HEK293 (cell line): ENCODE data around the gene TRUB1.

Experiments used
- CTCF ChIA-PET: fragments of 350-600 bp; formaldehyde crosslinking; extraction: SDS; loops from one replicate; lab custom pipeline; 2021; ENCODE audit warnings: antibody characterized with exemption; lab: Yijun Ruan, JAX
- POLR2A ChIA-PET: fragments of 300-600 bp; formaldehyde crosslinking; extraction: SDS; loops from one replicate; lab custom pipeline; 2020; ENCODE audit warnings: antibody characterized with exemption, inconsistent platforms; lab: Yijun Ruan, JAX
- H3K27ac ChIP-seq: fragments of 200-500 bp; sonication (Bioruptor generic); 2 replicates; pipeline ENCODE4 v1.5.1; 2014; ENCODE audit warnings: low read depth, low read length, control low read depth, inconsistent platforms; ENCODE audit errors: extremely low read depth
- H3K36me3 ChIP-seq, 2 experiments: fragments of 200-500 bp in 1 of 2; sonication (Bioruptor generic) in 1 of 2; 1 replicate in 1 of 2; 2 replicates in 1 of 2; pipeline ENCODE4 v1.5.1; 2014 to 2017; ENCODE audit warnings: inconsistent platforms in 2 of 2, low read length in 2 of 2; ENCODE audit not compliant: control insufficient read depth in 2 of 2, insufficient read depth in 1 of 2
- H3K4me1 ChIP-seq: fragments of 200-500 bp; sonication (Bioruptor generic); 2 replicates; pipeline ENCODE4 v1.5.1; 2014; ENCODE audit warnings: mild to moderate bottlenecking, low read length, inconsistent platforms; ENCODE audit not compliant: control insufficient read depth, insufficient read depth
- H3K4me3 ChIP-seq: 2 replicates; pipeline ENCODE4 v1.5.1; 2011; ENCODE audit warnings: low read depth, mild to moderate bottlenecking, control low read depth, low read length, moderate library complexity
- H3K9me3 ChIP-seq: fragments of 200-500 bp; sonication (Bioruptor generic); 2 replicates; pipeline ENCODE4 v1.5.1; 2014; ENCODE audit warnings: low read depth, low read length, inconsistent platforms; ENCODE audit not compliant: control insufficient read depth, insufficient read depth
- EGR2 ChIP-seq: fragments of 450-650 bp; formaldehyde crosslinking; IDR thresholded peaks from 2 replicates; pipeline ENCODE4 v1.5.1; 2016; ENCODE audit warnings: low read depth, missing biosample characterization, missing genetic modification characterization
- GLI4 ChIP-seq: fragments of 450-650 bp; formaldehyde crosslinking; IDR thresholded peaks from 2 replicates; pipeline ENCODE4 v1.5.1; 2016; ENCODE audit warnings: missing biosample characterization, missing genetic modification characterization
- ZBTB21 ChIP-seq: fragments of 450-650 bp; formaldehyde crosslinking; IDR thresholded peaks from 2 replicates; pipeline ENCODE4 v1.5.1; 2017; ENCODE audit warnings: missing biosample characterization, missing genetic modification characterization
- ZBTB48 ChIP-seq: fragments of 450-650 bp; formaldehyde crosslinking; IDR thresholded peaks from 2 replicates; pipeline ENCODE4 v1.5.1; 2016; ENCODE audit warnings: missing biosample characterization, missing genetic modification characterization
- ZNF121 ChIP-seq: fragments of 450-650 bp; formaldehyde crosslinking; IDR thresholded peaks from 2 replicates; pipeline ENCODE4 v1.5.1; 2016; ENCODE audit warnings: missing biosample characterization, missing genetic modification characterization
- ZNF16 ChIP-seq: fragments of 450-650 bp; formaldehyde crosslinking; IDR thresholded peaks from 2 replicates; pipeline ENCODE4 v1.5.1; 2016; ENCODE audit warnings: low read depth, missing biosample characterization, missing genetic modification characterization
- ZNF175 ChIP-seq: fragments of 450-650 bp; formaldehyde crosslinking; IDR thresholded peaks from 2 replicates; pipeline ENCODE4 v1.5.1; 2016; ENCODE audit warnings: missing biosample characterization, missing genetic modification characterization
- ZNF184 ChIP-seq: fragments of 450-650 bp; IDR thresholded peaks from 2 replicates; pipeline ENCODE4 v1.5.1; 2018; ENCODE audit warnings: missing biosample characterization, mild to moderate bottlenecking, missing genetic modification characterization
- ZNF221 ChIP-seq: fragments of 450-650 bp; formaldehyde crosslinking; IDR thresholded peaks from 2 replicates; pipeline ENCODE4 v1.5.1; 2017; ENCODE audit warnings: missing biosample characterization, missing genetic modification characterization, borderline replicate concordance
- ZNF23 ChIP-seq: fragments of 450-650 bp; formaldehyde crosslinking; IDR thresholded peaks from 2 replicates; pipeline ENCODE4 v1.5.1; 2016; ENCODE audit warnings: missing biosample characterization, missing genetic modification characterization, borderline replicate concordance
- ZNF302 ChIP-seq: fragments of 450-650 bp; formaldehyde crosslinking; IDR thresholded peaks from 2 replicates; pipeline ENCODE4 v1.5.1; 2016; ENCODE audit warnings: missing biosample characterization, missing genetic modification characterization, low read depth
- ZNF416 ChIP-seq: fragments of 450-650 bp; formaldehyde crosslinking; IDR thresholded peaks from 2 replicates; pipeline ENCODE4 v1.5.1; 2016; ENCODE audit warnings: missing biosample characterization, missing genetic modification characterization
- ZNF48 ChIP-seq: fragments of 450-650 bp; formaldehyde crosslinking; IDR thresholded peaks from 2 replicates; pipeline ENCODE4 v1.5.1; 2016; ENCODE audit warnings: missing biosample characterization, missing genetic modification characterization
- ZNF530 ChIP-seq: fragments of 450-650 bp; formaldehyde crosslinking; IDR thresholded peaks from 2 replicates; pipeline ENCODE4 v1.5.1; 2016; ENCODE audit warnings: low read depth, missing biosample characterization, missing genetic modification characterization
- ZNF549 ChIP-seq: fragments of 450-650 bp; IDR thresholded peaks from 2 replicates; pipeline ENCODE4 v1.5.1; 2018; ENCODE audit warnings: missing biosample characterization, missing genetic modification characterization, mild to moderate bottlenecking, inconsistent platforms, moderate library complexity
- ZNF560 ChIP-seq: fragments of 450-650 bp; formaldehyde crosslinking; IDR thresholded peaks from 2 replicates; pipeline ENCODE4 v1.5.1; 2017; ENCODE audit warnings: missing biosample characterization, missing genetic modification characterization, borderline replicate concordance
- ZNF596 ChIP-seq: fragments of 450-650 bp; IDR thresholded peaks from 2 replicates; pipeline ENCODE4 v1.5.0; 2018; ENCODE audit warnings: missing biosample characterization, mild to moderate bottlenecking, missing genetic modification characterization, moderate library complexity
- ZNF701 ChIP-seq: fragments of 450-650 bp; formaldehyde crosslinking; IDR thresholded peaks from 2 replicates; pipeline ENCODE4 v1.5.1; 2016; ENCODE audit warnings: missing biosample characterization, missing genetic modification characterization
- ZNF768 ChIP-seq: fragments of 450-650 bp; formaldehyde crosslinking; IDR thresholded peaks from 2 replicates; pipeline ENCODE4 v1.5.1; 2018; ENCODE audit warnings: missing biosample characterization, mild to moderate bottlenecking, missing genetic modification characterization
- ZNF785 ChIP-seq: fragments of 450-650 bp; formaldehyde crosslinking; IDR thresholded peaks from 2 replicates; pipeline ENCODE4 v1.5.1; 2016; ENCODE audit warnings: missing biosample characterization, missing genetic modification characterization
- ZSCAN16 ChIP-seq: fragments of 450-650 bp; formaldehyde crosslinking; IDR thresholded peaks from 2 replicates; pipeline ENCODE4 v1.5.1; 2016; ENCODE audit warnings: missing biosample characterization, missing genetic modification characterization
- TF ChIP-seq, protein P1 (sequence below): fragments of 450-650 bp; formaldehyde crosslinking; IDR thresholded peaks from 2 replicates; pipeline ENCODE4 v1.5.1; 2016; ENCODE audit warnings: missing biosample characterization, missing genetic modification characterization
- TF ChIP-seq, protein P2 (sequence below): fragments of 450-650 bp; formaldehyde crosslinking; IDR thresholded peaks from 2 replicates; pipeline ENCODE4 v1.5.1; 2016; ENCODE audit warnings: missing biosample characterization, missing genetic modification characterization
- TF ChIP-seq, protein P3 (sequence below): fragments of 450-650 bp; formaldehyde crosslinking; IDR thresholded peaks from 2 replicates; pipeline ENCODE4 v1.5.1; 2016; ENCODE audit warnings: missing biosample characterization, missing genetic modification characterization
- TF ChIP-seq, protein P4 (sequence below): fragments of 450-650 bp; formaldehyde crosslinking; IDR thresholded peaks from 2 replicates; pipeline ENCODE4 v1.5.1; 2017; ENCODE audit warnings: missing biosample characterization, missing genetic modification characterization
- TF ChIP-seq, protein P5 (sequence below): fragments of 450-650 bp; formaldehyde crosslinking; IDR thresholded peaks from 2 replicates; pipeline ENCODE4 v1.5.1; 2016; ENCODE audit warnings: missing biosample characterization, missing genetic modification characterization

The TRUB1 gene

DNA sequence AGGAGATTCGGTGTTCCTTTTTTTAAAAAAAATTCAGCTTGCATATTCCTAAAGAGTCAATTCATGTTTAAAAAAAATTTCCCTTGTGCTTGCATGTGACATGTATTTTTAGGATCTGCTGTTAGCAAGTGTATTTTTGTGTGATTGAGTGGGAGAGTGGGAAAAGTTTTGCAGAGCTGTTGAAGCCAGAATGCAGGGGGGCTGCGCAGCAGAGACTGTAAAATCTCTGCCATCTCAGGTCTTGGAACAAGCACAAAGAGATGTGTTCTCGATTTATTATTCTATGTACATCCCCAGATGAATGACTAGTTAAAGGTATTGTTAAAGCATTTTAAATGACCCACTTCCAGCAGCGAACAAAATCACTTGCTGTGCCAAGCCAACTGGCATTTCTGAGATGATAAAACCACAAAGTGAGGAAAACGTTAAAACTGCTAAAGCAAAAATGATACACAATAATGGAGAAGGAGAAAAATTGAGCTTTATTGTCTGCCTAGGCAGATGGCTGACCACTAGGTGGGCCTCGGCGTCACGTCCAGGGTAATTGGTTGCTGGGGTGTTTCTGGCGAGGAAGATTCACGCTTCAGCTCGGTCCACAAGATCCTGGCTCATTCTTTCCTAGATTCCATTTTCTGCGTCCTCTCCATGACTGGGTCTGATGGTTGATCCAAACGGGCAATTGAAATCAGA lies 88.2 kb downstream of the TRUB1 start:
- ChIA-PET CTCF (interaction anchor here (0.8 kb wide), 1 partner anchor 147 kb away, joined by 3 read pairs; no protein-coding TSS in a partner anchor), POLR2A (no interaction called here)
- no peaks in the 10 kb centered on the region for H3K9me3 ChIP-seq
- no peaks in the 10 kb centered on the region for H3K4me1 ChIP-seq
- TF ChIP-seq, protein P1, sequence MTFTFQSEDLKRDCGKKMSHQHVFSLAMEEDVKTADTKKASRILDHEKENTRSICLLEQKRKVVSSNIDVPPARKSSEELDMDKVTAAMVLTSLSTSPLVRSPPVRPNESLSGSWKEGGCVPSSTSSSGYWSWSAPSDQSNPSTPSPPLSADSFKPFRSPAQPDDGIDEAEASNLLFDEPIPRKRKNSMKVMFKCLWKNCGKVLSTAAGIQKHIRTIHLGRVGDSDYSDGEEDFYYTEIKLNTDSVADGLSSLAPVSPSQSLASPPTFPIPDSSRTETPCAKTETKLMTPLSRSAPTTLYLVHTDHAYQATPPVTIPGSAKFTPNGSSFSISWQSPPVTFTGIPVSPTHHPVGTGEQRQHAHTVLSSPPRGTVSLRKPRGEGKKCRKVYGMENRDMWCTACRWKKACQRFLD (tag by site-specific recombination): no peak
- TF ChIP-seq ZNF23 (tag by site-specific recombination) (no peak), ZSCAN16 (no peak), ZNF785 (tag by site-specific recombination) (no peak), ZNF184 (tag by site-specific recombination) (no peak), ZNF302 (tag by site-specific recombination) (no peak), ZNF701 (tag by site-specific recombination) (no peak), ZNF48 (tag by site-specific recombination) (no peak), ZNF768 (tag by site-specific recombination) (no peak), ZNF416 (no peak), ZNF596 (tag by site-specific recombination) (no peak), GLI4 (tag by site-specific recombination) (no peak)
- TF ChIP-seq, protein P2, sequence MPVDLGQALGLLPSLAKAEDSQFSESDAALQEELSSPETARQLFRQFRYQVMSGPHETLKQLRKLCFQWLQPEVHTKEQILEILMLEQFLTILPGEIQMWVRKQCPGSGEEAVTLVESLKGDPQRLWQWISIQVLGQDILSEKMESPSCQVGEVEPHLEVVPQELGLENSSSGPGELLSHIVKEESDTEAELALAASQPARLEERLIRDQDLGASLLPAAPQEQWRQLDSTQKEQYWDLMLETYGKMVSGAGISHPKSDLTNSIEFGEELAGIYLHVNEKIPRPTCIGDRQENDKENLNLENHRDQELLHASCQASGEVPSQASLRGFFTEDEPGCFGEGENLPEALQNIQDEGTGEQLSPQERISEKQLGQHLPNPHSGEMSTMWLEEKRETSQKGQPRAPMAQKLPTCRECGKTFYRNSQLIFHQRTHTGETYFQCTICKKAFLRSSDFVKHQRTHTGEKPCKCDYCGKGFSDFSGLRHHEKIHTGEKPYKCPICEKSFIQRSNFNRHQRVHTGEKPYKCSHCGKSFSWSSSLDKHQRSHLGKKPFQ (tag by site-specific recombination): no peak
- TF ChIP-seq, protein P3, sequence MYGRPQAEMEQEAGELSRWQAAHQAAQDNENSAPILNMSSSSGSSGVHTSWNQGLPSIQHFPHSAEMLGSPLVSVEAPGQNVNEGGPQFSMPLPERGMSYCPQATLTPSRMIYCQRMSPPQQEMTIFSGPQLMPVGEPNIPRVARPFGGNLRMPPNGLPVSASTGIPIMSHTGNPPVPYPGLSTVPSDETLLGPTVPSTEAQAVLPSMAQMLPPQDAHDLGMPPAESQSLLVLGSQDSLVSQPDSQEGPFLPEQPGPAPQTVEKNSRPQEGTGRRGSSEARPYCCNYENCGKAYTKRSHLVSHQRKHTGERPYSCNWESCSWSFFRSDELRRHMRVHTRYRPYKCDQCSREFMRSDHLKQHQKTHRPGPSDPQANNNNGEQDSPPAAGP (tag by site-specific recombination): no peak
- no peaks in the 10 kb centered on the region for H3K36me3 ChIP-seq
- no peak overlapping the region for H3K27ac ChIP-seq
- H3K4me3 ChIP-seq: no peak overlapping the region

DNA sequence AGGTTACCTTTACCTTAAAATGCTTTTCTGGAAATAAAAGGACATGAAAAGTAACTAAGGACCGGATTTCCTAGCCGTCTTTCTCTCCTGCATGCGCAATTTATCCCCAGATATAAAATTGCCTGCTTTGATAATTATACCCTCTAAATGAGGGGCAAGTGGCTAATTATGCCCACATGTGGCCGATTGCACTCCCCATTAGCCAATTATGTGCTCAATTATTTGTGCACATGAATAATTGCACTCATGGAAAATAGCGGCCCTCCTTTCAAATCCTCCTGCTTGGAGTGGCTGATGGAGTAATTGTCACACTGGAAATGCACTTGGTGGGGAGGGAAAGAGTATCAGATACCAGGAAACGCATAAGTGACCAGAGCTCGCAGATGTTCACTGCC lies 88.7 kb downstream of the TRUB1 start:
- ChIA-PET CTCF (interaction anchor here (0.8 kb wide), 1 partner anchor 147 kb away, joined by 3 read pairs; no protein-coding TSS in a partner anchor), POLR2A (no interaction called here)
- Histone ChIP-seq H3K27ac (no peak overlapping the region), H3K4me3 (no peak overlapping the region), H3K9me3 (no peaks in the 10 kb centered on the region), H3K4me1 (no peaks in the 10 kb centered on the region), H3K36me3 (no peaks in the 10 kb centered on the region)
- no peak for TF ChIP-seq EGR2 (tag by site-specific recombination)
- no peak for TF ChIP-seq ZNF221 (tag by site-specific recombination)
- TF ChIP-seq, protein P1 (tag by site-specific recombination): no peak
- TF ChIP-seq, protein P4, sequence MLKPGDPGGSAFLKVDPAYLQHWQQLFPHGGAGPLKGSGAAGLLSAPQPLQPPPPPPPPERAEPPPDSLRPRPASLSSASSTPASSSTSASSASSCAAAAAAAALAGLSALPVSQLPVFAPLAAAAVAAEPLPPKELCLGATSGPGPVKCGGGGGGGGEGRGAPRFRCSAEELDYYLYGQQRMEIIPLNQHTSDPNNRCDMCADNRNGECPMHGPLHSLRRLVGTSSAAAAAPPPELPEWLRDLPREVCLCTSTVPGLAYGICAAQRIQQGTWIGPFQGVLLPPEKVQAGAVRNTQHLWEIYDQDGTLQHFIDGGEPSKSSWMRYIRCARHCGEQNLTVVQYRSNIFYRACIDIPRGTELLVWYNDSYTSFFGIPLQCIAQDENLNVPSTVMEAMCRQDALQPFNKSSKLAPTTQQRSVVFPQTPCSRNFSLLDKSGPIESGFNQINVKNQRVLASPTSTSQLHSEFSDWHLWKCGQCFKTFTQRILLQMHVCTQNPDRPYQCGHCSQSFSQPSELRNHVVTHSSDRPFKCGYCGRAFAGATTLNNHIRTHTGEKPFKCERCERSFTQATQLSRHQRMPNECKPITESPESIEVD: no peak
- TF ChIP-seq ZNF530: no peak
- TF ChIP-seq ZBTB48 (tag by site-specific recombination): no peak
- TF ChIP-seq, protein P5, sequence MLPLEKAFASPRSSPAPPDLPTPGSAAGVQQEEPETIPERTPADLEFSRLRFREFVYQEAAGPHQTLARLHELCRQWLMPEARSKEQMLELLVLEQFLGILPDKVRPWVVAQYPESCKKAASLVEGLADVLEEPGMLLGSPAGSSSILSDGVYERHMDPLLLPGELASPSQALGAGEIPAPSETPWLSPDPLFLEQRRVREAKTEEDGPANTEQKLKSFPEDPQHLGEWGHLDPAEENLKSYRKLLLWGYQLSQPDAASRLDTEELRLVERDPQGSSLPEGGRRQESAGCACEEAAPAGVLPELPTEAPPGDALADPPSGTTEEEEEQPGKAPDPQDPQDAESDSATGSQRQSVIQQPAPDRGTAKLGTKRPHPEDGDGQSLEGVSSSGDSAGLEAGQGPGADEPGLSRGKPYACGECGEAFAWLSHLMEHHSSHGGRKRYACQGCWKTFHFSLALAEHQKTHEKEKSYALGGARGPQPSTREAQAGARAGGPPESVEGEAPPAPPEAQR (tag by site-specific recombination): no peak
- TF ChIP-seq ZNF121: no peak
- TF ChIP-seq ZNF16 (tag by site-specific recombination): no peak
- TF ChIP-seq, protein P2 (tag by site-specific recombination): no peak
- no peak for TF ChIP-seq ZNF549
- no peak for TF ChIP-seq ZBTB21
- TF ChIP-seq ZNF560 (tag by site-specific recombination): no peak
- no peak for TF ChIP-seq ZNF175 (tag by site-specific recombination)
